SU-DHL-6 (cell line): Measurements from ENCODE around the gene RNF130.

Source experiments
- H2AFZ ChIP-seq: fragments of 200-600 bp; sonication (generic); 2 replicates; pipeline ENCODE4 v1.6.1; 2014; ENCODE audit warnings: low read depth, mild to moderate bottlenecking, moderate library complexity, mixed read lengths, antibody characterized with exemption, low read length; ENCODE audit not compliant: severe bottlenecking
- H3F3A ChIP-seq: fragments of 200-600 bp; shearing (Covaris generic); 2 replicates; pipeline ENCODE4 v1.6.0; 2016; ENCODE audit warnings: antibody characterized with exemption, mild to moderate bottlenecking; ENCODE audit not compliant: insufficient read depth
- H3K27ac ChIP-seq: fragments of 200-600 bp; sonication (generic); 2 replicates; pipeline ENCODE4 v1.5.1; 2016; ENCODE audit warnings: low read depth, mild to moderate bottlenecking, low read length, moderate library complexity, mixed read lengths
- H3K27me3 ChIP-seq: fragments of 200-600 bp; sonication (generic), shearing (Covaris generic); 2 replicates; pipeline ENCODE4 v1.6.0; 2014; ENCODE audit warnings: mild to moderate bottlenecking, low read length
- H3K36me3 ChIP-seq: fragments of 200-600 bp; sonication (generic); 2 replicates; pipeline ENCODE4 v1.6.1; 2014; ENCODE audit warnings: mild to moderate bottlenecking, low read length, mixed read lengths
- H3K4me2 ChIP-seq: fragments of 300-600, 200-600 bp; shearing (Covaris generic), sonication (generic); 2 replicates; pipeline ENCODE4 v1.6.0; 2014; ENCODE audit warnings: low read length, low read depth, mild to moderate bottlenecking; ENCODE audit not compliant: poor library complexity, severe bottlenecking
- H3K4me3 ChIP-seq: fragments of 200-600 bp; sonication (generic); 2 replicates; pipeline ENCODE4 v1.5.1; 2014; ENCODE audit warnings: antibody characterized with exemption, low read length, mild to moderate bottlenecking, mixed read lengths; ENCODE audit not compliant: insufficient read depth, poor library complexity, severe bottlenecking
- H3K79me2 ChIP-seq: fragments of 200-600 bp; sonication (generic); 2 replicates; pipeline ENCODE4 v1.6.1; 2014; ENCODE audit warnings: mild to moderate bottlenecking, low read length, moderate library complexity; ENCODE audit not compliant: insufficient read depth
- H3K9ac ChIP-seq: fragments of 200-600 bp; sonication (generic); 2 replicates; pipeline ENCODE4 v1.7.0; 2014; ENCODE audit warnings: mild to moderate bottlenecking, low read length
- H3K9me2 ChIP-seq: fragments of 200-600 bp; sonication (generic); replicated peaks from 2 replicates; pipeline ENCODE4 v1.6.1; 2014; ENCODE audit warnings: low read length; ENCODE audit not compliant: insufficient read depth
- H3K9me3 ChIP-seq: fragments of 200-600 bp; sonication (generic); 2 replicates; pipeline ENCODE4 v1.6.1; 2014; ENCODE audit warnings: low read length, mixed read lengths; ENCODE audit not compliant: insufficient read depth
- H4K20me1 ChIP-seq: fragments of 200-600 bp; sonication (generic); 2 replicates; pipeline ENCODE4 v1.6.1; 2014; ENCODE audit warnings: low read depth, mild to moderate bottlenecking, antibody characterized with exemption, low read length, moderate library complexity, mixed read lengths
- CTCF ChIP-seq: fragments of 200-600 bp; sonication (generic); IDR thresholded peaks from one replicate; pipeline ENCODE4 v1.5.1; 2017; ENCODE audit warnings: antibody characterized with exemption, mild to moderate bottlenecking, low read length, moderate library complexity; ENCODE audit not compliant: insufficient read depth, poor library complexity, severe bottlenecking
- EZH2phosphoT487 ChIP-seq: fragments of 200-600 bp; sonication (generic), shearing (Covaris generic); conservative IDR thresholded peaks from 2 replicates; pipeline ENCODE4 v1.6.1; 2018; ENCODE audit warnings: mild to moderate bottlenecking, antibody characterized with exemption, low read length, moderate library complexity, mixed read lengths

RNF130 gene

GRCh38 chr5:180113660-180114303 lies 42.2 kb upstream of the RNF130 start:
- H3K79me2 ChIP-seq = no peaks in the 10 kb centered on the region
- H4K20me1 ChIP-seq = no peaks in the 10 kb centered on the region
- TF ChIP-seq EZH2phosphoT487 = no peak
- no peak for TF ChIP-seq CTCF
- H3K9ac ChIP-seq = no peak overlapping the region
- H3F3A ChIP-seq = no peaks in the 10 kb centered on the region
- H2AFZ ChIP-seq = no peak overlapping the region
- H3K27me3 ChIP-seq = no peaks in the 10 kb centered on the region
- no peaks in the 10 kb centered on the region for H3K9me3 ChIP-seq
- H3K4me3 ChIP-seq = no peak overlapping the region
- H3K36me3 ChIP-seq = no peaks in the 10 kb centered on the region
- H3K27ac ChIP-seq = no peak overlapping the region
- no peaks in the 10 kb centered on the region for H3K9me2 ChIP-seq
- no peak overlapping the region for H3K4me2 ChIP-seq

- Histone ChIP-seq H3F3A (no peaks in the 10 kb centered on the region), H3K36me3 (no peaks in the 10 kb centered on the region), H4K20me1 (no peaks in the 10 kb centered on the region), H3K79me2 (no peaks in the 10 kb centered on the region), H3K27ac (no peak overlapping the region), H3K9me2 (no peaks in the 10 kb centered on the region), H2AFZ (no peak overlapping the region), H3K4me3 (no peak overlapping the region), H3K9ac (no peak overlapping the region), H3K27me3 (no peaks in the 10 kb centered on the region), H3K9me3 (no peaks in the 10 kb centered on the region), H3K4me2 (no peak overlapping the region)
- TF ChIP-seq CTCF (no peak), EZH2phosphoT487 (no peak)
These were observed 40.8 kb upstream of the RNF130 start for GRCh38 chr5:180112181-180112861.

GRCh38 chr5:180111273-180112002 lies 39.9 kb upstream of the RNF130 start:
- Histone ChIP-seq H3K4me3 (no peak overlapping the region), H3K27me3 (no peaks in the 10 kb centered on the region)
- no peak for TF ChIP-seq CTCF
- no peak for TF ChIP-seq EZH2phosphoT487

More at GRCh38 chr5:180111273-180112002, 39.9 kb upstream of the RNF130 start:
- H3K36me3 ChIP-seq = no peaks in the 10 kb centered on the region
- no peaks in the 10 kb centered on the region for H3K9me2 ChIP-seq
- H3K79me2 ChIP-seq = no peaks in the 10 kb centered on the region
- no peak overlapping the region for H3K27ac ChIP-seq
- peaks cover 8% of the 10 kb centered on the region; the same call in 1 of the 2 replicates for H3K9me3 ChIP-seq
- H3K4me2 ChIP-seq = no peak overlapping the region
- H4K20me1 ChIP-seq = no peaks in the 10 kb centered on the region
- H3K9ac ChIP-seq = no peak overlapping the region
- no peak overlapping the region for H2AFZ ChIP-seq
- no peaks in the 10 kb centered on the region for H3F3A ChIP-seq
